Inflammatory macrophage treated with lipopolysaccharide for 4 hours (primary cell): ENCODE measurements around the gene CENPP.

Source experiments
- DNase-seq: peaks from one replicate; pipeline ENCODE4 v3.0.0-alpha.2; 2020

CENPP gene

GRCh38 chr9:92429836-92430235, 104.1 kb downstream of the CENPP start:
- DNase-seq = no peak

- DNase-seq = no peak
These were observed 106.6 kb downstream of the CENPP start for GRCh38 chr9:92432350-92432749.

DNA sequence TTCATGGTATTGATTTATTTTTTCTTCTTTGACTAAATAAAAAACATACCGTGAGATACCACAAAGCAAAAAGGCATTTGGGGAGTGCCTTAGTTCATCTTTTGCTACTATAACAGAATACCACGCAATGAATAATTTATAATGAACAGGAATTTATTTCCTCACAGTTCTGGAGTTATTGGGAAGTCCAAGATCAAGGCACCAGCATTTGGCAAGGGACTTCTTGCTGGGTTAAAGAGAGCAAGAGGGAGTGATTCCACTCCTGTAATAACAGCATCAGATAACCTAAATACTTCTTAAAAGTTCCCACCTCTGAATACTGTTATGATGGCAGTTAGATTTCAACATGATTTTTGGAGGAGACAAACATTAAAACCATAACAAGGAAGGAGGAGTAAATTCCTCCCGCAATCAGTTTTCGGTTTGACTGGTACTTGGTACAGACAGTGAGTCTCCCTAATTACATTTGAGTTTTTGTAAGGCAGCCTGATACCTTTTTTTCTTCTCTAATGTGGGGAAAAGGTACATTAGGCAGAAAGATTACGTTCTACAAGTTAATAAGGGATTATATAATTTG, 107.3 kb downstream of the CENPP start:
- DNase-seq = no peak

GRCh38 chr9:92435263-92435662, 109.5 kb downstream of the CENPP start:
- no peak for DNase-seq

- DNase-seq = peak; percentile 44
These were observed 113.3 kb downstream of the CENPP start for GRCh38 chr9:92438900-92439526.

DNA sequence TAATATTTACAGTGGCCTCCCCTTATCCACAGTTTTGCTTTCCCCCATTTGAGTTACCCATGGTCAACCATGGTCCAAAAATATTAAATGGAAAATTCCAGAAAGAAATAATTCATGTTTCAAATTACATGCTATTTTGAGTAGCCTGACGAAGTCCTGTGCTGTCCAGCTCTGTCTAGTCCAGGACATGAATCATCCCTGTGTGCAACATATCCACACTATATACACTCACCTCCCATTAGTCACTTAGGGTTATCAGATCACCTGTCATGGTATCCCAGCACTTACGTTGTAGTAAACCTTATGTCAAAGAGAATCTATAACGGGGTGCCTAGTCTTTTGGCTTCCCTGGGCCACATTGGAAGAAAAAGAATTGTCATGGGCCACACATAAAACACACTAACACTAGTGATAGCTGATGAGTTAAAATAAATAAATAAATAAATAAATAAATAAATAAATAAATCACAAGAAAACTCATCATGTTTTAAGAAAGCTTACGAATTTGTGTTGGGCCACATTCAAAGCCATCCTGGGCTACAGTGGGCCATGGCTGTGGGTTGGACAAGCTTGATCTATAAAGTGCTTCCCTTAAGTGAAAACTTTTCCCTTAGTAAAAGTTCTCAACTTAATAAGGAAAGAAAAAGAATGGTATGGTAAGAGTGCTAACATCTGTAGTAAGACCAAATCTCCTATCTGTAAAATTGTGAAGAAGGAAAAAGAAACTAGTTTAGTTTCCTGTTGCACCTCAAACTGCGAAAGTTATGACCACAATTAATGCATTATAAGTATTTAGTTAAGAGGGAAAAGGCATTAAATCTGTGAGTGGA, 114.4 kb downstream of the CENPP start:
- no peak for DNase-seq

DNA sequence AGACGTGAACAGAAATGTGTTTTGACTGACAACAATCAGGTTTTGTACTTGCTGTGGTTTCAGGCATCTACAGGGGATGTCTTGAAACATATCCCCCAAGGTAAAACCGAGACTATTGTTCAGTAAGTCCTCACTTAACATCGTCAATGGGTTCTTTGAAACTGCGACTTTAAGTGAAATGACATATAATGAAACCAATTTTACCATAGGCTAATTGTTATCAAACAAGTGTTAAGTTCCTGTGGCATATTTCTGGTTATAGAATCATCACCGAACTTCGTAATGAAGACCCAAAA, 114.9 kb downstream of the CENPP start:
- DNase-seq = no peak

DNA sequence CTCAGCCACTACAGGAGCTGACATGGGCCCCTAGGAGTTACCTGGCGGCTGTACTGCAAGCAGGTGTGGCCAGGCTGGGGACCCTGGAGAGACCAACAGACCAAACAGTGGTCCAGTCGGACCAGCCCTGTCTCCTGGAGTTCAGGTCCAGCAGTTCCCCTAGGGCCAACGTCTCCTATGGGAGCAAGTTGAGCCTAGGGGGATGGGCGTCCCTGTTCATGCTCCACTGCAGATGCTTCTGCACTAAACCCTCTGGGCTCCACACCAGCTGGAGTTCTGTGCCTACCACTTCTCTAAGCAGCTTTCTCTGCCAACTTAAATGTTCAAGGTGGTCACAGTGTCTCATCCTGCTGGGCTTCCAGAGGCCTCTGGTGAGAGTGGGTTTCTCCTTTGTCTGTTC, 119.1 kb downstream of the CENPP start:
- no peak for DNase-seq

- DNase-seq = no peak
These were observed 120.8 kb downstream of the CENPP start for GRCh38 chr9:92446536-92446935.

GRCh38 chr9:92455217-92455616, 129.5 kb downstream of the CENPP start:
- no peak for DNase-seq

DNA sequence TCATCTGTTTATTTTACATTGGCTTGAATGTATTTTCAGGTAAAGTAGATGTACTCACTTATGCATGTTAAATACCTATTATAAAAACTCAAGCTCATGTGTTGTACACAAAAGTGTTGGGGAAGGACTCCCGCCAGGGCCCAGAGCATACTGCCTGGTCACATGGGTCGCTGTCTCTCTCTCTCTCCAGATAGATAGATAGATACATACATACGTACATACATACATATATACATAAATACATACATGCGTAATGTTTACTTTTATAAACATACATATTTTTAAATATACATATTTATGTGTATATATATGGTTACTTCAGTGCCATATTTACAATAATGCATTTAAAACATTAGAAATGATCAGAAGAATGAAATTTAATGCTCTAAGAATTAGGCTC, 131.8 kb downstream of the CENPP start:
- DNase-seq = no peak

DNA sequence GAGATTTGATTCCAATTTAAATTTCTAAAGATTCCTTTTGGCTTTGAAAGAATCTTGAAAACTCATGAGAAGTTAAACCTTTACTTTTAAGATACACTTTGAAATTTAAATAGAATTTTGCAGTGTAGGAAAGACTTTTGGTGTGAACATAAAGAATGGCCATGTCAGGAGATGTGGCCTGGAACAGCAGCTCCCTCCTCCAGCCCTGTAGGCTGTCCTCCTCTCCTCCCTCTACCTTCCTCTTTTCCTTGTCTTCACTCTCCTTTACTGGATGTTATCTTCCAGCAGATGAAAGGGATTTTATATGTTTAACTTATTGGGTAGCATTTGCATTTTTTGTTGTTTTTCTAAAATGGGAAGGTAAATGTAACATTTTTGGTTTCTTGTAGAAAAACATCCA, 137.6 kb downstream of the CENPP start:
- no peak for DNase-seq

- DNase-seq = peak; percentile 26
These were observed 138.2 kb downstream of the CENPP start for GRCh38 chr9:92463984-92464383.

GRCh38 chr9:92467041-92467440, 141.3 kb downstream of the CENPP start:
- DNase-seq = no peak

DNA sequence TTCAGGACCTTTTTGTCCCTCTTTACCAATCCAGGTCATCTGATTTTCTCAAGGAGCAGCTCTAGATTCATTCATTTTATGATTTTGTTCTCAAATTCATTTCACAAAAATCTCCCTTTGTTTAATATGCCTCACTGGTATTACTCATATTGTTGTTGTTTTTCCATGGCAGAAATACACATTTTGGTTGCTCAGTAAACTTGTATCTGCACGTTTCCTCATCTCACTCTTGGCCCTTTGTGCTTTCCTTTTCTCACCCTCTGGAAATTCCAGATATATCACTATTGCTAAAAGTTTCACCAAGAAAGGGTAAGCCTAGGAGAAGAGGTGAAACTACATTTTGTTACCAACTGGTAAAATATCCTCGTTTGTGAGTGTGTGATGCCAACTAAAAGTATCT, 141.8 kb downstream of the CENPP start:
- no peak for DNase-seq

DNA sequence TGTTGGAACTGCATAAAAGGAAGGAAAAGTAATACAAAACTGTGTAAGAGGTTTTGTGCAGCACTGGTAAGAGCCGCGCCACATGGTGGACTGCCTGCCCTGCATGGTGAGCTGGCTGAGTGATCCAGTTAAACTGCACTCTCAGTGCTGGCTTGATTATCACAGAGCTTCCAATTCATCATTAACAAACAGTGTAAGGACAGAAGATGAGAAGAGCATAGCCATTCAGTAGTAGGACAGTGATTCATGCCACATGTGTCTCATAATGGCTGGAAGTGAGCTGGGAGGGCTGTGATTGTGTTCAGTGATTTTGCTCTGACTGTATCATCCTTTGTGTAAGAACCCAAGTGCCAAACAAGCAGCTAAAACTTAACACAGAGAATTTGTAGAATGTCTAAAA, 142.5 kb downstream of the CENPP start:
- no peak for DNase-seq

GRCh38 chr9:92474587-92474986, 148.8 kb downstream of the CENPP start:
- DNase-seq = no peak

GRCh38 chr9:92476962-92477361, 151.2 kb downstream of the CENPP start:
- DNase-seq = no peak

DNA sequence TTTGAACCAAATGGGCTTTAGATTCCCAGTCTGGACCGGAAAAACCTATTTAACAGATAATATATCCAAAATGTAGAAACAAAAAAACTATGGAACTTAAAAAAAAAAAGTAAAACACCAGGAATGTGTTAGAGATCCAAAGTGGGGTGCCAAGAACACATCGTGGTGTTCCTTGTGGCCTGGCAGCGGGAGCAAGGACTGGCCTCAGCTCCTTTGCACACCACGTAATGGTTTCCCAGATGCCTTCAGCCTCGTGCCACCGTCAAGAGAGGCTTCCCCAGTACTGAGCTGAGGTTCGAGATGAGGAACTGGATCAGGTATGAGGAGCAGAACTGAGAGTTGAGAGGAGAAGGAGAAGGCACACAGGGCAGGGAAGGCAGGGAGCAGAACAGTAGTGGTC, 153.0 kb downstream of the CENPP start:
- no peak for DNase-seq

DNA sequence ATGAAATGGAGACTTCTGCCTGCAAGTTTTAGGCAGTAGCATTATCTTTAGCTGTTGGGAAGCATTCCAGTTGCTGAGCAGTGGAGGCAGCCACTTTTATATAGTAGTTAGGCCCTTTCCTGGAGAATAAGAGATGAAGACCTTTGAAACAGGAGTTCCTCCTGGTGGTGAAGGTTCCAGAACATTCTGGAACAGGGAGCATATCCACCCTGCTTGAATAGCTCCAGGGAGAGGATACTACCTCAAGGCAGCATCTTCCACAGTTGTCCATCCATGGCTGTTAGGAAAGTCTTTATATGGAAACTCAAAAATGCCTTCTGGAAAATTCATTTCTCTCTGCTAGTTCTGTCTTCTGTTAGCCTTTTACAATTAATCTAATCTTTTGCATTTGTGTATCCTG, 153.6 kb downstream of the CENPP start:
- DNase-seq = no peak

GRCh38 chr9:92480291-92480771, 154.6 kb downstream of the CENPP start:
- DNase-seq = no peak

DNA sequence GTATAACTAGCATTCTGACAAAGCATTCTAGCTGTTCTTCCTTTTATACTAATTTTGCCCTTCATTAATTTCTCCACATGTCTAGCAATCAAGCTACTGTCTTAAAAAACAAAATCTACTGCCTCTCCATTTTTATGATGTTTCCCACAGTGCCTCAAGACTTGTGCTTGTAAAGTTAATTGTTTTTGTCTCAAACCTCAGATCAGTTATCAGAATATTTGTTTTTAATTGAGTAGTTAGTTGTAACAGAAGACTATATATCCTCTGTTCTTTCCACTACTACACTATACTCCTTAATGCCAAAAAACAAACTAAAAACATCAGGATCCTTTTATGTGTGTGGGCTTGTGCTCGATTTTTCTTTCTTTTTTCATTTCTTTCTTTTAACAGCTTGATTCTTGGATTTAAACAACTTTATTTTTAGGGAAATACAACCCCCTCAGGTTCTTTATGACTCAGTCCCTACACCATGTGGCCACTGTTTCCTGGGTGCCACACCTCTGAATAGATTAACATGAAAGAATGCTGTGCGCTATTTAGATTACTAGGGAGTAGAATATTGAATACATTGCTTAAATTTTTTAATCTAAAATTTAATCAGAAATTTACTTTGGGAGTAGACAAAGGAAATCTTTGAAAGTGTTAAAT, 155.4 kb downstream of the CENPP start:
- peak; percentile 4 for DNase-seq

GRCh38 chr9:92482329-92482728, 156.6 kb downstream of the CENPP start, which contains the start of gene ASPN:
Gene ASPN (minus strand): TSS chr9:92482506.
- DNase-seq = no peak

DNA sequence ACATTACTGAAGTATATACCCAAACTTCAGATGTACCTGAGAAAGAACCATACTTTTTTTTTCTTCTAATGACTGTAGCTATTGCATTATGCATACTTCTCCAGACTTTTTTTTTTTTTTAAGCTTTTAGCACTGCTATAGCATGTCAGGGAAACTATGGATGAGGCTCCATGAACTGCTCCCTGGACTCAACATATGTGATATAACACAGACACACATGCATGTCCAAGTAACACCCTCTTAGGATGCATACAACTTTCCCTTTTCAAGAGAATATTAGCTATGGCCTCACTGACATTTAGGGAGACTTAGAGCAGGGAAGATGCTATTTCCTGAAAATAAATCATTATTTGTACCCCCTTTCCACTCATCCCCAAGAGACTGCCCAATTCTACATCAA, 157.1 kb downstream of the CENPP start:
- DNase-seq = no peak
